Peyer's patch (tissue), 4 donors: ENCODE results near the gene SCGB1C2. TPM values are rescaled to one million over a fixed set of nuclear protein-coding genes. Genes with fewer than 3 reads are reported as not detected.

Experiments
- DNase-seq, 3 donors: peaks; one replicate each; pipeline ENCODE4 v3.0.0-alpha.2; 2017 to 2019
- H3K27ac ChIP-seq, 4 donors: fragments of 200-600 bp; sonication (generic); one replicate each; pipeline ENCODE4 v1.5.1; 2016 to 2019
- H3K27me3 ChIP-seq, 2 donors: fragments of 200-600 bp; sonication (generic); one replicate each; pipeline ENCODE4 v1.5.1; 2019
- H3K36me3 ChIP-seq, 3 donors: fragments of 200-600 bp; sonication (generic); one replicate each; pipeline ENCODE4 v1.5.1; 2016 to 2019
- H3K4me1 ChIP-seq, 4 donors: fragments of 200-600 bp; sonication (generic); one replicate each; pipeline ENCODE4 v1.5.1; 2016 to 2019
- H3K4me3 ChIP-seq, 4 donors: fragments of 200-600 bp; sonication (generic); 1 replicate in 3 of 4; 2 replicates in 1 of 4; pipeline ENCODE4 v1.5.1; 2016 to 2019; ENCODE audit warnings: mild to moderate bottlenecking in 1 of 4
- H3K9me3 ChIP-seq, 4 donors: fragments of 200-600 bp; sonication (generic); one replicate each; pipeline ENCODE4 v1.5.1; 2016 to 2019; ENCODE audit warnings: mild to moderate bottlenecking in 1 of 4
- CTCF ChIP-seq, 6 experiments: fragments of 450-650 bp in 4 of 6; fragments of 200-600 bp in 2 of 6; sonication (generic) in 1 of 6; IDR thresholded peaks; one replicate each; pipeline ENCODE4 v1.5.1; 2017 to 2019; ENCODE audit warnings: antibody characterized with exemption in 6 of 6, mild to moderate bottlenecking in 3 of 6, moderate library complexity in 1 of 6
- POLR2A ChIP-seq, 2 donors: fragments of 450-650 bp; IDR thresholded peaks; one replicate each; pipeline ENCODE4 v1.5.1; 2017; ENCODE audit warnings: antibody characterized with exemption in 2 of 2, mild to moderate bottlenecking in 2 of 2, moderate library complexity in 2 of 2
- total RNA-seq, 4 donors: library from RNA; depleted of rRNA; stranded (reverse); fragments of >200 nt; gene quantifications; one replicate each; pipeline ENCODE4 v1.1.0, GENCODE V29; 2016

SCGB1C2 gene
- total RNA-seq, 4 donors from 2014 or later = not detected

DNA sequence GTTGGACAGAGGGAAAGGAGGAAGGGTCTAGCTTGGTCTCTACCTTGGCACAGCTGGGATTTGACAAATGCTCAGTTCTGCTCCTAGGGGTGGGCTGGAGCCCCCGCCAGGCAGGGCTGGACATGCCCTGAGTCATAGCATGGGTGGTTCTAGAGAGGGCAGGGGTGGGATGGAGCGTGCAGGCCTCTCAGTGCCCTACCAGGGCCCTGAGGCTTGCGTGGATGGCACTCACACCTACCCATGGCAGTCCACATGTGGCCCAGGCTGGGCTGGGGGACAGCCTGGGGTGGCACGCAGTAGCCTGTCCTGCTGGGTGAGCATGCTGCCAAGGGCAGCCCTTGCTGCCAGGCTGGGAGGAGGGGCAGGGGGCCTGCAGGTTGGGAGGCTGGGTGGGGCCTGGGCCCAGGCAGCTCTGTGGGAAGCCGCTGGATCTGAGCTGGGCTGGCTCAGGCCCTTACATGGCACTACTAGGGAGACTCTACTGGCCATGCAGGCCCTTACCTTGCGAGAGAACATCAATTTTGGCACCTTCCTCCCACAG is 32.8 kb downstream of the SCGB1C2 start:
- no peaks in the 10 kb centered on the region for H3K9me3 ChIP-seq
- no peak overlapping the region for H3K27ac ChIP-seq
- H3K4me1 ChIP-seq = no peaks in the 10 kb centered on the region
- H3K36me3 ChIP-seq = no peaks in the 10 kb centered on the region
- no peak overlapping the region for H3K4me3 ChIP-seq
- TF ChIP-seq POLR2A (IDR thresholded peaks at IDR 0.05) (no peak), CTCF (IDR thresholded peaks at IDR 0.05) (no peak)
- H3K27me3 ChIP-seq = no peaks in the 10 kb centered on the region
- no peak for DNase-seq

- no peak overlapping the region for H3K4me3 ChIP-seq
- DNase-seq = no peak
- no peaks in the 10 kb centered on the region for H3K9me3 ChIP-seq
- H3K36me3 ChIP-seq = no peaks in the 10 kb centered on the region
- H3K27me3 ChIP-seq = no peaks in the 10 kb centered on the region
- H3K4me1 ChIP-seq = no peaks in the 10 kb centered on the region
- TF ChIP-seq CTCF (IDR thresholded peaks at IDR 0.05) (no peak), POLR2A (IDR thresholded peaks at IDR 0.05) (no peak)
- H3K27ac ChIP-seq = no peak overlapping the region
These were observed 34.5 kb downstream of the SCGB1C2 start for GRCh38 chr17:171871-172270.

GRCh38 chr17:172401-172800 is 35.0 kb downstream of the SCGB1C2 start:
- H3K9me3 ChIP-seq = no peaks in the 10 kb centered on the region
- no peak for DNase-seq
- no peak overlapping the region for H3K4me3 ChIP-seq
- H3K4me1 ChIP-seq = no peaks in the 10 kb centered on the region
- H3K27ac ChIP-seq = no peak overlapping the region
- H3K27me3 ChIP-seq = no peaks in the 10 kb centered on the region
- no peaks in the 10 kb centered on the region for H3K36me3 ChIP-seq
- TF ChIP-seq CTCF (IDR thresholded peaks at IDR 0.05) (no peak), POLR2A (IDR thresholded peaks at IDR 0.05) (no peak)

DNA sequence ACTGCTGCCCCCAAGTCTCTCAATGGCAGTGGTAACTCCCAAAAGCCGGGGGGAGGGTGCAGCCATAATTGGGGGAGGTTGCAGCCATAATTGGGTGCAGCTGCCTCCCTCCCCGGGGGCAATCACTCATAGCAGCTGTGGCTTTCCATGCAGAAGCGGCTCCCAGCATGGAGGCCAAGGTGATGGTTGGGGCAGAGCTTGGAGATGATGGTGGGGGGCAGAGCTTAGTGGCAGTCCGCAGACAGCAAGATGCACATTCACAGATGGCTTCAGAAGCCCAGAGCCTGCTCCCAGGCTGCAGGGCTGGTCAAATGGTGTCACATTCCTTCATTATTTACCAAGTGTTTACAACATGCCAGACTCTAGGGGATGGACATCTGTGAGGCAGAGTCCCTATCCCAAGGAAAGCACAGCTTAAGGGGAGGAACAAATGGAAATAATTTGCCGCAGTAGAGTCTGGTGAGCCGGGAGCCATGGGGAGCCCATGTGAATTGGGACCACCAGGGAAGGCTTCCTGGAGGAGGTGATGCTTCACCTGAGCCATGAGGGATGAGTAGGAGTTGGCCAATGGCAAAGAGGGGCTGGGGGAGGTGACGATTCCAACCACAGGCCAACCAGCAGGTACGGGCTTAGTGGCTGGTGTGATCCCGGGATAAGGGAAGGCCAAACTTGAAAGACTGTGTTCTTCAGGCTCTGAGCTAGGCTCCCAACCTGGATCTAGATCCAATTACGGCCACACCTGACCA is 36.0 kb downstream of the SCGB1C2 start:
- Histone ChIP-seq H3K27ac (no peak overlapping the region), H3K4me1 (no peaks in the 10 kb centered on the region), H3K4me3 (no peak overlapping the region), H3K27me3 (no peaks in the 10 kb centered on the region), H3K36me3 (no peaks in the 10 kb centered on the region), H3K9me3 (no peaks in the 10 kb centered on the region)
- no peak for TF ChIP-seq POLR2A (IDR thresholded peaks at IDR 0.05)
- TF ChIP-seq CTCF (IDR thresholded peaks at IDR 0.05) = no peak
- no peak for DNase-seq

GRCh38 chr17:177155-177554 is 39.8 kb downstream of the SCGB1C2 start:
- no peak overlapping the region for H3K4me3 ChIP-seq
- H3K27ac ChIP-seq = no peak overlapping the region
- DNase-seq = no peak
- peaks cover 0 to 20% of the 10 kb centered on the region in 2 donors for H3K27me3 ChIP-seq
- no peaks in the 10 kb centered on the region for H3K9me3 ChIP-seq
- TF ChIP-seq POLR2A (IDR thresholded peaks at IDR 0.05) = no peak
- no peak for TF ChIP-seq CTCF (IDR thresholded peaks at IDR 0.05)
- H3K36me3 ChIP-seq = no peaks in the 10 kb centered on the region
- H3K4me1 ChIP-seq = peaks cover 0 to 20% (median 5%) of the 10 kb centered on the region in 4 donors
